GM21717 (cell line): ENCODE data around the gene PEDS1.
"Not testable (repeated sequence)": the region's sequence is repeated elsewhere in the genome, so short reads cannot be mapped to it uniquely, and the experiment has no call there.

Source experiments
- ATAC-seq: cut with Tn5 transposase; IDR thresholded peaks from one replicate; pipeline ENCODE4 v1.9.1; 2021; ENCODE audit warnings: mild to moderate bottlenecking, moderate library complexity; ENCODE audit not compliant: unreplicated experiment

The PEDS1 gene

GRCh38 chr20:50153500-50154377, at the start of gene PEDS1:
PEDS1 (minus strand) TSS chr20:50153723; CDS start chr20:50153637, 86 bp downstream.
- ATAC-seq, result peak; percentile 86

- no peak for ATAC-seq
These were observed 49.2 kb upstream of the PEDS1 start for GRCh38 chr20:50202677-50203076.

GRCh38 chr20:50201710-50202109, 48.2 kb upstream of the PEDS1 start:
- ATAC-seq, result not testable (repeated sequence)

- no peak for ATAC-seq
These were observed 47.1 kb upstream of the PEDS1 start for GRCh38 chr20:50200482-50201104.

- ATAC-seq, result no peak
These were observed 46.2 kb upstream of the PEDS1 start for GRCh38 chr20:50199703-50200102.

- ATAC-seq, result no peak
These were observed 45.2 kb upstream of the PEDS1 start for GRCh38 chr20:50198716-50199115.

GRCh38 chr20:50198180-50198666, 44.7 kb upstream of the PEDS1 start:
- no peak for ATAC-seq

- no peak for ATAC-seq
These were observed 44.1 kb upstream of the PEDS1 start for GRCh38 chr20:50197463-50198179.

GRCh38 chr20:50196896-50197295, 43.4 kb upstream of the PEDS1 start:
- ATAC-seq, result no peak

DNA sequence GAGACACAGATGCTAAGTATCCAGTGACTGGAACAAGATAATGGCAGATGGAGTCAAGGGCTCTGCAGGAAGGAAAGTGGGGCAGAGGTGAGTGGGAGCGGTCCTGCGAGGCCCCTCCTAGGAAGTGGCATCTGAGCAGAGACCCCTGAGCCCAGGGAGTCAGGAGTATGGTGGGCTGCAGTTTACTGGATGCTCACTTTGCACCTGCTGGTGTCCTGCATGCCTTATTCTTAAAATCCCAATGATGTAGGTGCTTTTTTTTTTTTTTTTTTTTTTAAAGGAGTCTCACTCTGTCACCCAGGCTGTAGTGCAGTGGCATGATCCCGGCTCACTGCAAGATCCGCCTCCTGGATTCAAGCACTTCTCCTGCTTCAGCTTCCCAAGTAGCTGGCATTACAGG, 42.7 kb upstream of the PEDS1 start:
- no peak for ATAC-seq

GRCh38 chr20:50195524-50196120, 42.1 kb upstream of the PEDS1 start:
- no peak for ATAC-seq

- ATAC-seq, result no peak
These were observed 41.5 kb upstream of the PEDS1 start for GRCh38 chr20:50194831-50195523.

DNA sequence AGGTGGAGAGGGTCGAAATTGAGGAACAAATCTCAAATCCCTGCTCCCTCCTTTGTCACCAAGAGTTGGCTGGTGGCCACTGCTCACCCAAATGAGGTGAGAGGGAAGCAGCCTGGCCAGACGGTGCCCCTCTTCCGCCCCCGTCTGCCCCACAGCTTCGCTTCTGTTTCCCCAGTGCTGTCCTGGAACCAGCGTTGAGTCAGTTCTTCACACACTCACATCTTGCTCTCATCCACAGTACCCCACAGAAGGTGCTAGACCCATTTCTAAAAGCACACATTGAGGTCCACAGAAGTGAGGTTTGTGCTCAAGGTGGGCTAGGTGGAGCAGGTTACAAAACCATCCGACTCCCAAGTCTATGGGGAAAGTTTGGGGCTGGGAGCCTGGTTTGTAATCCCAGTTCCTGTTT, 40.9 kb upstream of the PEDS1 start:
- ATAC-seq, result no peak

DNA sequence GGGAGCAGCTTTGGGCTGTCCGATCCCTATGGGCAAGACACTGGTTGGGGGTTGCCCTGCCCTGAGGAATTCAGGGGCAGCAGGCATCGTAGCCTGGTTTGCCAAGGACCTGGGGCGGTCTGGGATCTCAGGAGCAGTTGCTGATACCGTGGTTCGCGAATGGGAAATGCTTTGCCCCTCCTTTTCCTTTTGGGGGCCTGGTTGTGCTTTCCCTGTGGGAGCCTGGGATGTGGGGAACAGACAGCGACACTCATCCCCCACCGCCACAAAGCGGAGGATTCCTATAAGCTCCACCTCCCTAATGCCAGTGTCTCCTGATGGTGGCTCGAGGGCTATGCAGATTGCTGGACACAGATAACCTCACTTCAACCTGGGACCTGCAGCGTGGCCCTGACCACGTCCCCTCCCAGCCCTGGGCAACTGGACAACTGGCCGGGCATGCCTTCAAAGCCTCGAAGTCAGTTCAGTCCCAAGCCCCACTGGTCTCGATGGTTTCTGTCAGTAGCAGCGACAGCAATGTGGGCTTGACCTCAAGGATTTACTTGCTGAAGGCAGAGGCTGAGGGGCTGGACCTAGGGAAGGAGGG, 40.4 kb upstream of the PEDS1 start:
- ATAC-seq, result no peak

GRCh38 chr20:50193199-50193835, 39.8 kb upstream of the PEDS1 start:
- ATAC-seq, result no peak

DNA sequence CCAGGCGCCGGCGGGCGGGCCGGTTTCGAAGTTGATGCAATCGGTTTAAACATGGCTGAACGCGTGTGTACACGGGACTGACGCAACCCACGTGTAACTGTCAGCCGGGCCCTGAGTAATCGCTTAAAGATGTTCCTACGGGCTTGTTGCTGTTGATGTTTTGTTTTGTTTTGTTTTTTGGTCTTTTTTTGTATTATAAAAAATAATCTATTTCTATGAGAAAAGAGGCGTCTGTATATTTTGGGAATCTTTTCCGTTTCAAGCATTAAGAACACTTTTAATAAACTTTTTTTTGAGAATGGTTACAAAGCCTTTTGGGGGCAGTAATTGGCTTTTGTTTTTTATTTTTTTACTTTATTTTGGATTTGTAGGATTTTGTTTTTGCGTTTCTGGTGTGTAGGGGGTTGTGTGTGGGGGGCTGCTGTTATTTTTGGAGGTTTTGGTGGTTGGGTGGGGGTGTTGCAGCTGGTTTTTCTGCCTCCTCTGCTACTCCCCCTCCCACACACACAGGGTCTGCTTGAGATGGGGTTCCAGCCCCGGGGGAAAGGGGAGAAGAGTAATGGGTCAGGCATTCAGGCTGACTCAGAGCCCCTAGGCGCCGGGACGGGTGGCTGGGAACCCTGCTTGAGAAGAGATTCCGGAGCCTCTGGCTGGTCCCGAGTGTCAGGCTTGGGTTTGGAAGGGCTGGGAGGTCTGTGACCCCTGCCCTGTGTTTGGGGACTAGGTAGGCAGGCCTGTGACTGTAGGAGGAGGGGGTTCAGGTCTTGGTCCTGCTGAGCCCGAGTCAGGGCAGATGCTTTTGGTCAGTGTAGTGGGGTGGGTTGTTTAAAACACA, 39.1 kb upstream of the PEDS1 start:
- no peak for ATAC-seq

GRCh38 chr20:50191544-50192363, 38.2 kb upstream of the PEDS1 start:
- ATAC-seq, result peak; percentile 23

- ATAC-seq, result peak; percentile 22
These were observed 37.6 kb upstream of the PEDS1 start for GRCh38 chr20:50191065-50191543.
